B cell (primary cell): ENCODE measurements around the gene RNU4-1. TPM values are rescaled to one million over a fixed set of nuclear protein-coding genes. Genes with fewer than 3 reads are reported as not detected.

Source experiments
- ATAC-seq: fragments of 200-7000 bp; cut with Tn5 transposase; one replicate; pipeline ENCODE4 v1.10.0; 2021; ENCODE audit warnings: low read depth, mild to moderate bottlenecking, moderate number of reproducible peaks, moderate library complexity
- CTCF ChIA-PET: fragments of 350-600 bp; sonication (Branson Sonifier 250); formaldehyde crosslinking; loops from one replicate; lab custom pipeline; 2021; ENCODE audit warnings: antibody characterized with exemption, inconsistent platforms; lab: Charles Lee
- POLR2A ChIA-PET: fragments of 350-600 bp; sonication (Branson Sonifier 250); formaldehyde crosslinking; loops from one replicate; lab custom pipeline; 2021; ENCODE audit warnings: antibody characterized with exemption; lab: Charles Lee
- DNase-seq: peaks from one replicate; pipeline ENCODE4 v3.0.0; 2013
- H2AFZ ChIP-seq: 2 replicates; pipeline ENCODE4 v1.6.1; 2012; ENCODE audit warnings: mild to moderate bottlenecking, low read depth, low read length; ENCODE audit not compliant: insufficient read depth, poor library complexity, severe bottlenecking
- H3K27ac ChIP-seq, 2 donors: 1 replicate in 1 of 2; 2 replicates in 1 of 2; pipeline ENCODE4 v1.5.1; 2012 to 2013; ENCODE audit warnings: low read length in 2 of 2, mild to moderate bottlenecking in 2 of 2, moderate library complexity in 1 of 2
- H3K27me3 ChIP-seq, 4 experiments: fragments of 200-600 bp in 1 of 4; sonication (generic) in 1 of 4; replicated peaks in 1 of 4; 1 replicate in 2 of 4; 2 replicates in 2 of 4; pipeline versions ENCODE4 v1.6.1 to v1.7.0; 2013 to 2016; ENCODE audit warnings: low read length in 3 of 4, mild to moderate bottlenecking in 2 of 4, mixed read lengths in 1 of 4, moderate library complexity in 1 of 4; ENCODE audit not compliant: insufficient read depth in 4 of 4, control insufficient read depth in 3 of 4; ENCODE audit errors: control extremely low read depth in 1 of 4
- H3K36me3 ChIP-seq, 2 experiments: replicated peaks in 1 of 2; 1 replicate in 1 of 2; 2 replicates in 1 of 2; pipeline versions ENCODE4 v1.6.1 to v1.7.1; 2013; ENCODE audit warnings: low read length in 1 of 2; ENCODE audit not compliant: insufficient read depth in 2 of 2, control insufficient read depth in 1 of 2; ENCODE audit errors: control extremely low read depth in 1 of 2, extremely low read depth in 1 of 2
- H3K4me1 ChIP-seq, 2 donors: fragments of 200-600 bp in 1 of 2; sonication (generic) in 1 of 2; 1 replicate in 1 of 2; 2 replicates in 1 of 2; pipeline versions ENCODE4 v1.5.1 to v1.6.1; 2013 to 2017; ENCODE audit warnings: low read length in 2 of 2; ENCODE audit not compliant: control insufficient read depth in 2 of 2, insufficient read depth in 2 of 2
- H3K4me2 ChIP-seq: replicated peaks from 2 replicates; pipeline ENCODE3; 2012; ENCODE audit warnings: mild to moderate bottlenecking, low read depth, low read length; ENCODE audit not compliant: poor library complexity, severe bottlenecking
- H3K4me3 ChIP-seq, 5 experiments: fragments of 200-600 bp in 1 of 5; sonication (generic) in 1 of 5; 1 replicate in 3 of 5; 2 replicates in 2 of 5; pipeline versions ENCODE4 v1.5.1 to v1.7.0; 2011 to 2016; ENCODE audit warnings: low read length in 4 of 5, mild to moderate bottlenecking in 4 of 5, low read depth in 2 of 5, control low read depth in 1 of 5, moderate library complexity in 1 of 5; ENCODE audit not compliant: insufficient read depth in 1 of 5; ENCODE audit errors: control extremely low read depth in 1 of 5, extremely low read depth in 1 of 5
- H3K79me2 ChIP-seq: fragments of 200-600 bp; sonication (generic); one replicate; pipeline ENCODE4 v1.6.0; 2016; ENCODE audit warnings: low read length; ENCODE audit not compliant: control insufficient read depth, insufficient read depth
- H3K9ac ChIP-seq: fragments of 200-600 bp; sonication (generic); 2 replicates; pipeline ENCODE4 v1.6.1; 2017; ENCODE audit warnings: mild to moderate bottlenecking, low read length, moderate library complexity
- H3K9me3 ChIP-seq, 3 donors: one replicate each; pipeline versions ENCODE4 v1.6.1 to v1.7.1; 2013; ENCODE audit warnings: low read length in 2 of 3; ENCODE audit not compliant: control insufficient read depth in 2 of 3, insufficient read depth in 1 of 3; ENCODE audit errors: control extremely low read depth in 1 of 3
- H4K20me1 ChIP-seq: 2 replicates; pipeline ENCODE4 v1.6.0; 2012; ENCODE audit warnings: mild to moderate bottlenecking, low read length; ENCODE audit not compliant: insufficient read depth, control insufficient read depth, poor library complexity, severe bottlenecking
- H3K27ac Mint-ChIP-seq: one replicate; pipeline ENCODE4 v1.8.0; 2021; ENCODE audit warnings: mixed read lengths
- H3K27me3 Mint-ChIP-seq: one replicate; pipeline ENCODE4 v1.8.0; 2021; ENCODE audit warnings: mixed read lengths
- H3K4me1 Mint-ChIP-seq: one replicate; pipeline ENCODE4 v1.8.0; 2021; ENCODE audit warnings: mixed read lengths
- H3K4me3 Mint-ChIP-seq: one replicate; pipeline ENCODE4 v1.8.0; 2021; ENCODE audit warnings: mixed read lengths
- H3K9me3 Mint-ChIP-seq: one replicate; pipeline ENCODE4 v1.8.0; 2022; ENCODE audit warnings: mixed read lengths; ENCODE audit not compliant: insufficient read depth
- EZH2 ChIP-seq: IDR thresholded peaks from 2 replicates; pipeline ENCODE4 v1.6.1; 2012; ENCODE audit warnings: borderline replicate concordance, low read depth, mild to moderate bottlenecking, moderate library complexity, low read length; ENCODE audit not compliant: insufficient read depth, poor library complexity, severe bottlenecking
- WGBS: methylation state at CpG from one replicate; pipeline ENCODE4 v1.1.5; 2013; ENCODE audit warnings: missing lambda C conversion rate; ENCODE audit not compliant: insufficient coverage; 5-methylcytosine and 5-hydroxymethylcytosine counted together
- intact Hi-C: fragments of 100-400 bp; cut with micrococcal nuclease; formaldehyde crosslinking; loops from one replicate; pipeline ENCODE4 v1.10.0; 2022
- polyA plus RNA-seq: library from polyadenylated mRNA; depleted of rRNA; stranded (reverse); fragments of >200 nt; gene quantifications from 2 replicates; pipeline ENCODE4 v1.2.3, GENCODE V29; 2012
- total RNA-seq, 2 donors: library from RNA; stranded (reverse); fragments of 120-200 nt in 1 of 2; gene quantifications; 1 replicate in 1 of 2; 2 replicates in 1 of 2; pipeline versions ENCODE4 v1.2.3 to v1.2.4, GENCODE V29; 2013 to 2022
- TF ChIP-seq, protein P1 (sequence below): fragments of 200-600 bp; IDR thresholded peaks from one replicate; pipeline ENCODE4 v1.8.0; 2022; ENCODE audit warnings: antibody characterized with exemption, mild to moderate bottlenecking

The RNU4-1 gene
- total and polyA plus RNA-seq, 2 donors (not counting 1 experiment from before 2014, with no cell fraction given): 3,269 TPM; not detected in 1

DNA sequence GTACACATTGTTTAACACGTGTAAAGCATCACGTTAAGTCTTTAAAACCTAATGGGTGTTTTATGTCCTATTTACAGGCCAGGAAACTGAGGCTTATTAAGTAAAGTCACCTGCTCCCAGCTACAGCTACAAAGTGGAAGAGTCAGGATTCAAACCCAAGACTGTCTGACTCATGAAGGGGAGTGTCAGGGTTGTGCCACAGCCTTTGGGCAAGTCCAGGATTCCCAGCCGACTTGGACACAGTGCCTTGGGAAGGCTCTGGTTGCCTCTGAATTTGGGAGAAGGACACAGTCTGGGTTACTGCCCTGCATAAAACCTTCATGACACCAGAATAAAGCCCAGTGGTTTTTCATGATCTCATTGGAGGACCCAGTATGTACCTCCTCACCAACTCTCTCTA is 8.7 kb downstream of the RNU4-1 start:
- no peak overlapping the region for H3K27ac ChIP-seq

DNA sequence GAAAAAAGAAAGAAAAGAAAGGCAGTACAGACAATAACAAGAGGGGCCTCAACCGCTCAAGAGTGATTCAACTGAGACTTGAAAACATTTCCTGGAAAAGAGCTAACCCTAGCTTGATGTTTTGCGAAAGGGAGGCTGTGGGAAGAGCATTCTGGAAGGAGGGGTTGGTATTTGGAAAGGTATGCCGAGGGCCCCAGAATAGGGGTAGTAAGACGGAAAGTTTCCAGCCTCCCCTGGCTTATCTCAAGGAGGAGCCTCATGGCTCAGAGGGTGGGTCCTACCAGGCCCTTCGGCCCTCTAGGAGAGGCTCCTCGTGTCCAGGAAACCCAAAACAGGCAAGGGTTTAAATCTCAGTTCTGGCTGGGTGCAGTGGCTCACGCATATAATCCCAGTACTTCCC is 9.7 kb downstream of the RNU4-1 start:
- no peak overlapping the region for H2AFZ ChIP-seq
- H3K4me3 ChIP-seq: no peak overlapping the region
- H3K36me3 ChIP-seq: no peaks in the 10 kb centered on the region
- ChIA-PET POLR2A (interaction anchor here (0.7 to 1.2 kb wide), 3 partner anchors 8 to 83 kb away, joined by 3 to 6 read pairs (median 4); partner anchors contain the start of gene RNU4-2), CTCF (no interaction called here)
- H3K27ac Mint-ChIP-seq: no peak overlapping the region
- no peaks in the 10 kb centered on the region for H3K9me3 Mint-ChIP-seq
- TF ChIP-seq EZH2: no peak
- TF ChIP-seq, protein P1, sequence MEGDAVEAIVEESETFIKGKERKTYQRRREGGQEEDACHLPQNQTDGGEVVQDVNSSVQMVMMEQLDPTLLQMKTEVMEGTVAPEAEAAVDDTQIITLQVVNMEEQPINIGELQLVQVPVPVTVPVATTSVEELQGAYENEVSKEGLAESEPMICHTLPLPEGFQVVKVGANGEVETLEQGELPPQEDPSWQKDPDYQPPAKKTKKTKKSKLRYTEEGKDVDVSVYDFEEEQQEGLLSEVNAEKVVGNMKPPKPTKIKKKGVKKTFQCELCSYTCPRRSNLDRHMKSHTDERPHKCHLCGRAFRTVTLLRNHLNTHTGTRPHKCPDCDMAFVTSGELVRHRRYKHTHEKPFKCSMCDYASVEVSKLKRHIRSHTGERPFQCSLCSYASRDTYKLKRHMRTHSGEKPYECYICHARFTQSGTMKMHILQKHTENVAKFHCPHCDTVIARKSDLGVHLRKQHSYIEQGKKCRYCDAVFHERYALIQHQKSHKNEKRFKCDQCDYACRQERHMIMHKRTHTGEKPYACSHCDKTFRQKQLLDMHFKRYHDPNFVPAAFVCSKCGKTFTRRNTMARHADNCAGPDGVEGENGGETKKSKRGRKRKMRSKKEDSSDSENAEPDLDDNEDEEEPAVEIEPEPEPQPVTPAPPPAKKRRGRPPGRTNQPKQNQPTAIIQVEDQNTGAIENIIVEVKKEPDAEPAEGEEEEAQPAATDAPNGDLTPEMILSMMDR: no peak
- no peak overlapping the region for H3K4me3 Mint-ChIP-seq
- H4K20me1 ChIP-seq: no peaks in the 10 kb centered on the region
- H3K4me2 ChIP-seq: no peak overlapping the region
- H3K4me1 ChIP-seq: no peaks in the 10 kb centered on the region
- H3K27ac ChIP-seq: no peak overlapping the region
- ATAC-seq: no peak
- peaks cover 0 to 2% (median 0%) of the 10 kb centered on the region in 4 experiments for H3K27me3 ChIP-seq
- 94% methylated on average over 7 of the region's 7 CpGs for WGBS
- H3K27me3 Mint-ChIP-seq: peaks cover 4% of the 10 kb centered on the region
- peaks cover under 1% of the 10 kb centered on the region for H3K4me1 Mint-ChIP-seq
- H3K79me2 ChIP-seq: no peaks in the 10 kb centered on the region
- no peak for DNase-seq
- intact Hi-C loops: no loop called here
- H3K9me3 ChIP-seq: peaks cover 0 to 5% (median 0%) of the 10 kb centered on the region in 3 donors
- H3K9ac ChIP-seq: no peak overlapping the region

More for the DNA sequence above, 8.7 kb downstream of the RNU4-1 start:
- no peaks in the 10 kb centered on the region for H3K27me3 Mint-ChIP-seq
- Histone ChIP-seq H2AFZ (no peak overlapping the region), H3K27me3 (peaks cover 0 to 2% (median 0%) of the 10 kb centered on the region in 4 experiments), H3K9ac (no peak overlapping the region), H3K4me2 (no peak overlapping the region), H3K79me2 (no peaks in the 10 kb centered on the region), H3K4me1 (no peaks in the 10 kb centered on the region), H4K20me1 (no peaks in the 10 kb centered on the region), H3K36me3 (no peaks in the 10 kb centered on the region), H3K4me3 (no peak overlapping the region), H3K9me3 (no peaks in the 10 kb centered on the region)
- WGBS: 100% methylated on average over 1 of the region's 3 CpGs
- no peaks in the 10 kb centered on the region for H3K9me3 Mint-ChIP-seq
- no peak overlapping the region for H3K4me3 Mint-ChIP-seq
- peaks cover 2% of the 10 kb centered on the region for H3K4me1 Mint-ChIP-seq
- intact Hi-C loops: no loop called here
- ATAC-seq (no peak), DNase-seq (no peak)
- no peak overlapping the region for H3K27ac Mint-ChIP-seq
- ChIA-PET POLR2A (interaction anchor here (0.9 to 1.0 kb wide), 2 partner anchors 18 to 84 kb away, joined by 3 to 6 read pairs; partner anchors contain the start of gene SIRT4), CTCF (no interaction called here)
- TF ChIP-seq, protein P1: no peak
- no peak for TF ChIP-seq EZH2
